Measurements from ENCODE around the gene RNU2-63P. TPM values are rescaled to one million over a fixed set of nuclear protein-coding genes. Genes with fewer than 3 reads are reported as not detected.
"Not testable (repeated sequence)": the region's sequence is repeated elsewhere in the genome, so short reads cannot be mapped to it uniquely, and the experiment has no call there.

Gene RNU2-63P
- polyA plus RNA-seq, 10 donors, result not detected

GRCh38 chr2:88032070-88032702, 15.8 kb upstream of the RNU2-63P start:
- no peak for DNase-seq

GRCh38 chr2:88028931-88029330, 12.6 kb upstream of the RNU2-63P start:
- DNase-seq, result no peak

- no peak for DNase-seq
Observed at GRCh38 chr2:88027697-88028389, 11.5 kb upstream of the RNU2-63P start.

- no peak for DNase-seq
Observed at GRCh38 chr2:88024509-88024908, 8.2 kb upstream of the RNU2-63P start.

GRCh38 chr2:88022669-88022921, 6.2 kb upstream of the RNU2-63P start:
- no peak for DNase-seq

- no peak for DNase-seq
Observed at GRCh38 chr2:88019985-88020384, 3.6 kb upstream of the RNU2-63P start.

GRCh38 chr2:88018909-88019308, 2.6 kb upstream of the RNU2-63P start:
- DNase-seq, result peak in 1 of 3 donors; percentile 11

GRCh38 chr2:88018077-88018805, 1.9 kb upstream of the RNU2-63P start:
- peak in 1 of 3 donors; percentile 17 for DNase-seq

GRCh38 chr2:88017780-88018038, 1.4 kb upstream of the RNU2-63P start:
- not testable (repeated sequence) for DNase-seq

- DNase-seq, result peak in 1 of 3 donors; percentile 86
Observed at GRCh38 chr2:88016960-88017779, 823 bp upstream of the RNU2-63P start.

GRCh38 chr2:88011011-88011410, 5.3 kb downstream of the RNU2-63P start:
- peak in 1 of 3 donors; percentile 36 for DNase-seq

- DNase-seq, result no peak
Observed at GRCh38 chr2:88010136-88010535, 6.2 kb downstream of the RNU2-63P start.

- DNase-seq, result no peak
Observed at GRCh38 chr2:88006912-88007439, 9.4 kb downstream of the RNU2-63P start.

- DNase-seq, result no peak
Observed at GRCh38 chr2:88005776-88006175, 10.6 kb downstream of the RNU2-63P start.

GRCh38 chr2:88003074-88003755, 13.1 kb downstream of the RNU2-63P start:
- DNase-seq, result peak in 1 of 3 donors; percentile 39

- no peak for DNase-seq
Observed at GRCh38 chr2:88002359-88002707, 14.0 kb downstream of the RNU2-63P start.

- not testable (repeated sequence) for DNase-seq
Observed at GRCh38 chr2:88000474-88000873, 15.9 kb downstream of the RNU2-63P start.

GRCh38 chr2:87996570-87996969, 19.8 kb downstream of the RNU2-63P start:
- DNase-seq, result no peak

- no peak for DNase-seq
Observed at GRCh38 chr2:87995756-87996155, 20.6 kb downstream of the RNU2-63P start.

- not testable (repeated sequence) for DNase-seq
Observed at GRCh38 chr2:87994304-87994850, 22.0 kb downstream of the RNU2-63P start.

- DNase-seq, result not testable (repeated sequence)
Observed at GRCh38 chr2:87992569-87992968, 23.8 kb downstream of the RNU2-63P start.

Data from muscle of back (tissue), 11 donors.